Stimulated activated CD8-positive, alpha-beta memory T cell treated with anti-CD3 and anti-CD28 coated beads, Interleukin-15, amount 100 ng/mL, for 1 hour (primary cell): ENCODE data around the gene C6orf62.
"Not testable (repeated sequence)": the region's sequence is repeated elsewhere in the genome, so short reads cannot be mapped to it uniquely, and the experiment has no call there.

Experiments
- DNase-seq: peaks from one replicate; pipeline ENCODE4 v3.0.0-alpha.2; 2020; ENCODE audit warnings: low read depth

The C6orf62 gene

GRCh38 chr6:24699521-24700359, 19.2 kb downstream of the C6orf62 start:
- DNase-seq = no peak

GRCh38 chr6:24696097-24696496, 22.9 kb downstream of the C6orf62 start:
- DNase-seq = no peak

- DNase-seq = not testable (repeated sequence)
These were observed 23.3 kb downstream of the C6orf62 start for GRCh38 chr6:24695635-24696034.

GRCh38 chr6:24694198-24694597, 24.8 kb downstream of the C6orf62 start:
- DNase-seq = no peak

- no peak for DNase-seq
These were observed 25.9 kb downstream of the C6orf62 start for GRCh38 chr6:24692848-24693592.

- DNase-seq = no peak
These were observed 26.5 kb downstream of the C6orf62 start for GRCh38 chr6:24692415-24692814.

- no peak for DNase-seq
These were observed 27.0 kb downstream of the C6orf62 start for GRCh38 chr6:24692003-24692402.

- DNase-seq = no peak
These were observed 27.4 kb downstream of the C6orf62 start for GRCh38 chr6:24691550-24691949.

- no peak for DNase-seq
These were observed 28.4 kb downstream of the C6orf62 start for GRCh38 chr6:24690593-24690992.

GRCh38 chr6:24689964-24690363, 29.0 kb downstream of the C6orf62 start:
- DNase-seq = no peak

- no peak for DNase-seq
These were observed 32.0 kb downstream of the C6orf62 start for GRCh38 chr6:24686946-24687345.

- no peak for DNase-seq
These were observed 32.5 kb downstream of the C6orf62 start for GRCh38 chr6:24686408-24686807.

GRCh38 chr6:24683297-24684296, 35.4 kb downstream of the C6orf62 start:
- no peak for DNase-seq

GRCh38 chr6:24680582-24680981, 38.4 kb downstream of the C6orf62 start:
- DNase-seq = no peak

GRCh38 chr6:24678792-24679352, 40.1 kb downstream of the C6orf62 start:
- not testable (repeated sequence) for DNase-seq

- no peak for DNase-seq
These were observed 45.3 kb downstream of the C6orf62 start for GRCh38 chr6:24673625-24674024.

GRCh38 chr6:24672620-24673182, 46.3 kb downstream of the C6orf62 start:
- no peak for DNase-seq

- not testable (repeated sequence) for DNase-seq
These were observed 47.9 kb downstream of the C6orf62 start for GRCh38 chr6:24671077-24671476.

- not testable (repeated sequence) for DNase-seq
These were observed 48.5 kb downstream of the C6orf62 start for GRCh38 chr6:24670492-24670891.

GRCh38 chr6:24668997-24669361, 50.0 kb downstream of the C6orf62 start:
- DNase-seq = no peak
